Smooth muscle cell (in vitro differentiated cells): ENCODE results near the gene TPGS2. TPM values are rescaled to one million over a fixed set of nuclear protein-coding genes. Genes with fewer than 3 reads are reported as not detected.

Experiments used
- DNase-seq: peaks from one replicate; lab custom pipeline; 2025; ENCODE audit not compliant: unreplicated experiment; lab: John Stamatoyannopoulos, UW
- H2AFZ ChIP-seq: fragments of 200-600 bp; sonication (generic); 2 replicates; pipeline ENCODE4 v1.6.0; 2016; ENCODE audit warnings: antibody characterized with exemption, low read depth, mild to moderate bottlenecking
- H3F3A ChIP-seq: fragments of 200-600 bp; sonication (generic); 2 replicates; pipeline ENCODE4 v1.6.0; 2017; ENCODE audit warnings: antibody characterized with exemption, low read depth
- H3K27ac ChIP-seq: fragments of 200-600 bp; sonication (generic); 2 replicates; pipeline ENCODE4 v1.5.1; 2016; ENCODE audit warnings: low read depth, mild to moderate bottlenecking
- H3K27me3 ChIP-seq: fragments of 200-600 bp; sonication (generic); 2 replicates; pipeline ENCODE4 v1.6.1; 2016; ENCODE audit warnings: low read depth, mild to moderate bottlenecking
- H3K36me3 ChIP-seq: fragments of 200-600 bp; sonication (generic); 2 replicates; pipeline ENCODE4 v1.5.1; 2016; ENCODE audit warnings: low read depth
- H3K4me1 ChIP-seq: fragments of 200-600 bp; sonication (generic); 2 replicates; pipeline ENCODE4 v1.5.1; 2016; ENCODE audit warnings: low read depth
- H3K4me2 ChIP-seq: fragments of 200-600 bp; sonication (generic); 2 replicates; pipeline ENCODE4 v1.6.0; 2016; ENCODE audit warnings: mild to moderate bottlenecking
- H3K4me3 ChIP-seq: fragments of 200-600 bp; sonication (generic); 2 replicates; pipeline ENCODE4 v1.5.1; 2016; ENCODE audit warnings: mild to moderate bottlenecking
- H3K79me2 ChIP-seq: fragments of 200-600 bp; sonication (generic); 2 replicates; pipeline ENCODE4 v1.6.0; 2016; ENCODE audit warnings: low read depth, mild to moderate bottlenecking
- H3K9ac ChIP-seq: fragments of 200-600 bp; sonication (generic); 2 replicates; pipeline ENCODE4 v1.6.0; 2016; ENCODE audit warnings: low read depth
- H3K9me3 ChIP-seq: fragments of 200-600 bp; sonication (generic); replicated peaks from 2 replicates; pipeline ENCODE4 v1.5.1; 2016; ENCODE audit warnings: low read depth
- H4K20me1 ChIP-seq: fragments of 200-600 bp; sonication (generic); 2 replicates; pipeline ENCODE4 v1.6.0; 2016; ENCODE audit warnings: low read depth
- CTCF ChIP-seq: fragments of 200-600 bp; sonication (generic); IDR thresholded peaks from 2 replicates; pipeline ENCODE4 v1.5.1; 2017; ENCODE audit warnings: borderline replicate concordance, mild to moderate bottlenecking, antibody characterized with exemption; ENCODE audit not compliant: insufficient read depth, poor library complexity, severe bottlenecking
- WGBS: methylation state at CpG from one replicate; pipeline ENCODE4 v1.1.7; 2016; ENCODE audit warnings: low lambda C conversion rate; 5-methylcytosine and 5-hydroxymethylcytosine counted together
- polyA plus RNA-seq: library from polyadenylated mRNA; unstranded; fragments of >200 nt; fragmentation: Nextera tagmentation; extraction: Ambion mirVana; gene quantifications from 2 replicates; pipeline ENCODE4 v1.2.1, GENCODE V29; 2016
- total RNA-seq: library from RNA; depleted of rRNA; stranded (reverse); fragments of >200 nt; gene quantifications from 2 replicates; pipeline ENCODE4 v1.2.3, GENCODE V29; 2014

Gene TPGS2
- total and polyA plus RNA-seq, 2 experiments from 2014 or later: 99.2 to 157 TPM

GRCh38 chr18:36776650-36777049 lies 52.2 kb downstream of the TPGS2 start:
- Histone ChIP-seq H3K4me2 (no peak overlapping the region), H3K36me3 (peaks cover 5% of the 10 kb centered on the region), H3K9ac (no peak overlapping the region), H3K4me1 (no peaks in the 10 kb centered on the region), H3K27me3 (no peaks in the 10 kb centered on the region), H3K9me3 (no peaks in the 10 kb centered on the region), H3K27ac (no peak overlapping the region), H3F3A (no peaks in the 10 kb centered on the region), H3K79me2 (no peaks in the 10 kb centered on the region), H2AFZ (no peak overlapping the region), H4K20me1 (no peaks in the 10 kb centered on the region), H3K4me3 (no peak overlapping the region)
- no peak for TF ChIP-seq CTCF
- WGBS: 90% methylated on average over 5 of the region's 5 CpGs
- no peak for DNase-seq

GRCh38 chr18:36775396-36775795 lies 53.4 kb downstream of the TPGS2 start:
- Histone ChIP-seq H3K36me3 (peaks cover 5% of the 10 kb centered on the region), H3F3A (no peaks in the 10 kb centered on the region), H3K4me2 (no peak overlapping the region), H2AFZ (no peak overlapping the region), H3K4me3 (no peak overlapping the region), H3K27ac (no peak overlapping the region), H3K79me2 (no peaks in the 10 kb centered on the region), H3K27me3 (no peaks in the 10 kb centered on the region), H4K20me1 (no peaks in the 10 kb centered on the region), H3K4me1 (no peaks in the 10 kb centered on the region), H3K9ac (no peak overlapping the region), H3K9me3 (no peaks in the 10 kb centered on the region)
- TF ChIP-seq CTCF: no peak
- 81% methylated on average over 4 of the region's 4 CpGs for WGBS
- DNase-seq: no peak

GRCh38 chr18:36772241-36772723 lies 56.5 kb downstream of the TPGS2 start:
- Histone ChIP-seq H3K36me3 (no peaks in the 10 kb centered on the region), H3K27me3 (no peaks in the 10 kb centered on the region), H3K9ac (no peak overlapping the region), H3K4me2 (no peak overlapping the region), H3K27ac (no peak overlapping the region), H2AFZ (no peak overlapping the region), H3K79me2 (no peaks in the 10 kb centered on the region), H3K4me1 (no peaks in the 10 kb centered on the region), H3K4me3 (no peak overlapping the region), H4K20me1 (no peaks in the 10 kb centered on the region), H3F3A (no peaks in the 10 kb centered on the region), H3K9me3 (no peaks in the 10 kb centered on the region)
- no peak for DNase-seq
- WGBS: 69% methylated on average over 4 of the region's 4 CpGs
- no peak for TF ChIP-seq CTCF

GRCh38 chr18:36771245-36771644 lies 57.6 kb downstream of the TPGS2 start:
- H3K27ac ChIP-seq: no peak overlapping the region
- H3K9ac ChIP-seq: no peak overlapping the region
- no peaks in the 10 kb centered on the region for H3K79me2 ChIP-seq
- 91% methylated on average over 4 of the region's 4 CpGs for WGBS
- H2AFZ ChIP-seq: no peak overlapping the region
- H3K9me3 ChIP-seq: no peaks in the 10 kb centered on the region
- H3K27me3 ChIP-seq: no peaks in the 10 kb centered on the region
- H3F3A ChIP-seq: no peaks in the 10 kb centered on the region
- no peak for DNase-seq
- TF ChIP-seq CTCF: no peak
- no peak overlapping the region for H3K4me3 ChIP-seq
- H3K36me3 ChIP-seq: no peaks in the 10 kb centered on the region
- no peaks in the 10 kb centered on the region for H4K20me1 ChIP-seq
- no peak overlapping the region for H3K4me2 ChIP-seq
- H3K4me1 ChIP-seq: no peaks in the 10 kb centered on the region
